ENCODE data around the gene CLDN19. TPM values are rescaled to one million over a fixed set of nuclear protein-coding genes. Genes with fewer than 3 reads are reported as not detected.

Gene CLDN19
- total RNA-seq, 1 donor from 2014 or later, result 2.3 TPM

- TF ChIP-seq, protein P1, sequence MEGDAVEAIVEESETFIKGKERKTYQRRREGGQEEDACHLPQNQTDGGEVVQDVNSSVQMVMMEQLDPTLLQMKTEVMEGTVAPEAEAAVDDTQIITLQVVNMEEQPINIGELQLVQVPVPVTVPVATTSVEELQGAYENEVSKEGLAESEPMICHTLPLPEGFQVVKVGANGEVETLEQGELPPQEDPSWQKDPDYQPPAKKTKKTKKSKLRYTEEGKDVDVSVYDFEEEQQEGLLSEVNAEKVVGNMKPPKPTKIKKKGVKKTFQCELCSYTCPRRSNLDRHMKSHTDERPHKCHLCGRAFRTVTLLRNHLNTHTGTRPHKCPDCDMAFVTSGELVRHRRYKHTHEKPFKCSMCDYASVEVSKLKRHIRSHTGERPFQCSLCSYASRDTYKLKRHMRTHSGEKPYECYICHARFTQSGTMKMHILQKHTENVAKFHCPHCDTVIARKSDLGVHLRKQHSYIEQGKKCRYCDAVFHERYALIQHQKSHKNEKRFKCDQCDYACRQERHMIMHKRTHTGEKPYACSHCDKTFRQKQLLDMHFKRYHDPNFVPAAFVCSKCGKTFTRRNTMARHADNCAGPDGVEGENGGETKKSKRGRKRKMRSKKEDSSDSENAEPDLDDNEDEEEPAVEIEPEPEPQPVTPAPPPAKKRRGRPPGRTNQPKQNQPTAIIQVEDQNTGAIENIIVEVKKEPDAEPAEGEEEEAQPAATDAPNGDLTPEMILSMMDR (conservative IDR thresholded peaks at IDR 0.05), result no peak
- H3K36me3 Mint-ChIP-seq, result peaks cover 20% of the 10 kb centered on the region
- no peaks in the 10 kb centered on the region for H3K27me3 Mint-ChIP-seq
- H3K27ac Mint-ChIP-seq, result no peak overlapping the region
- H3K9me3 Mint-ChIP-seq, result no peaks in the 10 kb centered on the region
- H3K4me3 Mint-ChIP-seq, result no peak overlapping the region
- H3K4me1 Mint-ChIP-seq (ENCODE audit: unreplicated experiment), result no peaks in the 10 kb centered on the region
- no peak for DNase-seq (ENCODE audit: extremely low spot score, unreplicated experiment)
Measured at GRCh38 chr1:42784547-42784945, 44.5 kb upstream of the CLDN19 start.

GRCh38 chr1:42783092-42783491 is 43.1 kb upstream of the CLDN19 start:
- no peaks in the 10 kb centered on the region for H3K4me1 Mint-ChIP-seq (ENCODE audit: unreplicated experiment)
- peaks cover 31% of the 10 kb centered on the region for H3K36me3 Mint-ChIP-seq
- H3K4me3 Mint-ChIP-seq, result no peak overlapping the region
- TF ChIP-seq, protein P1 (conservative IDR thresholded peaks at IDR 0.05), result no peak
- no peaks in the 10 kb centered on the region for H3K27me3 Mint-ChIP-seq
- no peaks in the 10 kb centered on the region for H3K9me3 Mint-ChIP-seq
- no peak overlapping the region for H3K27ac Mint-ChIP-seq
- DNase-seq (ENCODE audit: extremely low spot score, unreplicated experiment), result no peak

DNA sequence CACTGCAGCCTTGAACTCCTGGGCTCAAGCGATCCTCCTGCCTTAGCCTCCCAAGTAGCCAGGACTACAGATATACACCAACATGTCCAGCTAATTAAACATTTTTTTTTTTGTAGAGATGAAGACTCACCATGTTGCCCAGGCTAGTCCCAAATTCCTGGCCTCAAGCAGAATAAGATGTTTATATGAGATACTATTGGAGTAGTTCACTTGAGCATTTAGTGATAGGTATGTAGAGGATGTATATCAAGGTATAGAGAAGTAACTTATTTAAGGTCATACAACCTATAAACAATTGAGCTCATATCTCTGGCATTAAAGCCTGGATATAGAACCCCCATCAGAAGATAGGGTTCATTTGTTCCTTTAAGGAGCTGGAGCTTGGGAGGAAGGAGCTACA is 40.1 kb upstream of the CLDN19 start:
- Mint-ChIP-seq H3K4me1 (ENCODE audit: unreplicated experiment) (no peaks in the 10 kb centered on the region), H3K27ac (no peak overlapping the region), H3K9me3 (no peaks in the 10 kb centered on the region), H3K27me3 (no peaks in the 10 kb centered on the region), H3K4me3 (no peak overlapping the region), H3K36me3 (peaks cover 46% of the 10 kb centered on the region)
- no peak for DNase-seq (ENCODE audit: extremely low spot score, unreplicated experiment)
- TF ChIP-seq, protein P1 (conservative IDR thresholded peaks at IDR 0.05), result no peak

DNA sequence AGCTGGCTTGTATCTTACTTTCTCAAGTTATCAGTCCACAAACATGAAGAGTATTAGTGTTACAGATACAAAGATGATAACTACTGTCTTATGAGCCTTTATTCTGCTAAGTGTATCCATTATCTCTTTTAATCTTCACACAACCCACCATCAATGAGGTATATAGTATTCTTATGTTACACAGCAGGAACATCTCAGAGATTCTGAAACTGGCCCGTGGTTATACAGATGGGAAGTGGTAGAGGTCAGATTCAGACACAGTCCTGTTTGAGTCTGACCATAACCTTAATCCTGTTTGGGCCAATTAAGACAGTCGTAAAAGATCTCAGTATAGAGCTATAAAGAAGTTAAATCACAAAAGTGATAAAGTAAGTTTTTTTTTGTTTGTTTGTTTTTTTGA is 39.7 kb upstream of the CLDN19 start:
- no peak for DNase-seq (ENCODE audit: extremely low spot score, unreplicated experiment)
- Mint-ChIP-seq H3K4me3 (no peak overlapping the region), H3K27me3 (no peaks in the 10 kb centered on the region), H3K4me1 (ENCODE audit: unreplicated experiment) (no peaks in the 10 kb centered on the region), H3K27ac (no peak overlapping the region), H3K36me3 (peaks cover 51% of the 10 kb centered on the region), H3K9me3 (no peaks in the 10 kb centered on the region)
- TF ChIP-seq, protein P1 (conservative IDR thresholded peaks at IDR 0.05), result no peak

- Mint-ChIP-seq H3K9me3 (no peaks in the 10 kb centered on the region), H3K36me3 (peaks cover 49% of the 10 kb centered on the region), H3K4me1 (ENCODE audit: unreplicated experiment) (no peaks in the 10 kb centered on the region), H3K27me3 (no peaks in the 10 kb centered on the region), H3K27ac (no peak overlapping the region), H3K4me3 (no peak overlapping the region)
- no peak for DNase-seq (ENCODE audit: extremely low spot score, unreplicated experiment)
- TF ChIP-seq, protein P1 (conservative IDR thresholded peaks at IDR 0.05), result peak; percentile 79
Measured at GRCh38 chr1:42777852-42778251, 37.8 kb upstream of the CLDN19 start.

GRCh38 chr1:42776502-42776901 is 36.5 kb upstream of the CLDN19 start:
- no peaks in the 10 kb centered on the region for H3K4me1 Mint-ChIP-seq (ENCODE audit: unreplicated experiment)
- H3K4me3 Mint-ChIP-seq, result no peak overlapping the region
- H3K27me3 Mint-ChIP-seq, result no peaks in the 10 kb centered on the region
- no peak for DNase-seq (ENCODE audit: extremely low spot score, unreplicated experiment)
- H3K27ac Mint-ChIP-seq, result no peak overlapping the region
- TF ChIP-seq, protein P1 (conservative IDR thresholded peaks at IDR 0.05), result no peak
- no peaks in the 10 kb centered on the region for H3K9me3 Mint-ChIP-seq
- peaks cover 45% of the 10 kb centered on the region for H3K36me3 Mint-ChIP-seq
